Prostate gland (tissue), 2 donors: ENCODE results near the gene TNNI2. TPM values are rescaled to one million over a fixed set of nuclear protein-coding genes. Genes with fewer than 3 reads are reported as not detected.

Source experiments
- DNase-seq: peaks from one replicate; pipeline ENCODE4 v3.0.0-alpha.2; 2019; ENCODE audit warnings: low spot score
- H3K27ac ChIP-seq, 2 donors: fragments of 200-600 bp; sonication (generic); 2 replicates each; pipeline ENCODE4 v1.5.1; 2017 to 2019
- H3K27me3 ChIP-seq: fragments of 200-600 bp; sonication (generic); replicated peaks from 2 replicates; pipeline ENCODE4 v1.5.1; 2019; ENCODE audit not compliant: insufficient read depth
- H3K36me3 ChIP-seq, 2 donors: fragments of 200-600 bp; sonication (generic); 1 replicate in 1 of 2; 2 replicates in 1 of 2; pipeline versions ENCODE4 v1.5.1 to v1.8.1; 2017 to 2019
- H3K4me1 ChIP-seq: fragments of 200-600 bp; sonication (generic); replicated peaks from 2 replicates; pipeline ENCODE4 v1.5.1; 2019
- H3K4me3 ChIP-seq, 2 donors: fragments of 200-600 bp; sonication (generic); 2 replicates each; pipeline ENCODE4 v1.5.1; 2017 to 2019
- H3K9me3 ChIP-seq: fragments of 200-600 bp; sonication (generic); 2 replicates; pipeline ENCODE4 v1.5.1; 2017
- POLR2A ChIP-seq: fragments of 450-650 bp; IDR thresholded peaks from one replicate; pipeline ENCODE4 v1.6.1; 2016; ENCODE audit warnings: antibody characterized with exemption, mild to moderate bottlenecking
- POLR2AphosphoS5 ChIP-seq: sonication (generic); formaldehyde crosslinking; IDR thresholded peaks from one replicate; pipeline ENCODE4 v1.6.1; 2017; ENCODE audit warnings: antibody characterized with exemption
- WGBS: methylation state at CpG from one replicate; pipeline ENCODE4 v1.1.5; 2018; 5-methylcytosine and 5-hydroxymethylcytosine counted together
- intact Hi-C: fragments of 100-400 bp; cut with DNase I; formaldehyde crosslinking; loops from one replicate; pipeline ENCODE4 v1.14.2; 2022
- total RNA-seq, 2 donors: library from RNA; depleted of rRNA; stranded (reverse); fragments of >200 nt; gene quantifications; one replicate each; pipeline ENCODE4 v1.1.0, GENCODE V29; 2016
- TF ChIP-seq, protein P1 (sequence below), 4 experiments: fragments of 200-600 bp in 2 of 4; fragments of 450-650 bp in 2 of 4; sonication (generic) in 2 of 4; IDR thresholded peaks; 1 replicate in 3 of 4; 2 replicates in 1 of 4; pipeline ENCODE4 v1.5.1; 2016 to 2019; ENCODE audit warnings: antibody characterized with exemption in 4 of 4, mild to moderate bottlenecking in 2 of 4, moderate library complexity in 2 of 4

TNNI2 gene
- total RNA-seq, 2 donors from 2014 or later: 5.5 TPM; not detected in 1

DNA sequence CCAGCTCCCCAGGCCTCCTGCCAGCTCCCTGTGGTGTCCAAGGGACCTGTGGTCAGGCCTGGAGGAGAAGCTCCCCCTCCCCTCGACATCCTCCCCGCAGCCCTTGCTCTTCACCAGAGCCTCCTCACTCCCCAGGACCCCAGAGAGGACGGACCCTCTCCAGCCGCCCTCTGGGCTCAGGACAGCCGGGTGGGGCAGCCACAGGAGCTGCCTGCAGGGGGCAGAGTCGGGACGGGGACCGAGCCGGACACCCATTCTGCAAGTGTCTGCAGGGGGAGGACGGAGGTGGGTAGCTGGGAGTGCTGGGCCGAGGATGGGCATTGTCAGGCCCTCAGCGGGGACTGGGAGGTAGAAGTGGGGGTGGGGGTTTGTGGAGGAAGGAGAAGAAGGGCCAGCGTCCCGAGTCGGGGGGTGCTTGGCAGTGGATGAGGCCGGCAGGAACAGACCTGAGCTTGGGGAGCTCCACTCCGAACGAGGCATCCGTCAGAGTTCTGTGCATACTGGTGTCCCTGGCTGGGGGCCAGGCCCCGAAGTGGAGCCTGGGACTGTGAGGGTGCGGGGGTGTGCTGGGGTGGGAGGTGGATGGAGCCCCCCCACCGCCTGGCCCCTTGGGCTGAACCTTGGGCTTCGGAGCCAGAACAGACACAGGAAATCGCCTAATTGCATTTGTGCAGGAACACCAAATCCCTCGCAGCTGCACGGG is 37.7 kb downstream of the TNNI2 start:
- 44% methylated on average over 21 of the region's 26 CpGs for whole genome bisulfite sequencing
- Histone ChIP-seq H3K4me3 (no peak overlapping the region), H3K27ac (no peak overlapping the region), H3K4me1 (no peaks in the 10 kb centered on the region), H3K36me3 (no peaks in the 10 kb centered on the region), H3K27me3 (no peaks in the 10 kb centered on the region), H3K9me3 (no peaks in the 10 kb centered on the region)
- no peak for TF ChIP-seq POLR2AphosphoS5
- no peak for TF ChIP-seq POLR2A
- TF ChIP-seq, protein P1, sequence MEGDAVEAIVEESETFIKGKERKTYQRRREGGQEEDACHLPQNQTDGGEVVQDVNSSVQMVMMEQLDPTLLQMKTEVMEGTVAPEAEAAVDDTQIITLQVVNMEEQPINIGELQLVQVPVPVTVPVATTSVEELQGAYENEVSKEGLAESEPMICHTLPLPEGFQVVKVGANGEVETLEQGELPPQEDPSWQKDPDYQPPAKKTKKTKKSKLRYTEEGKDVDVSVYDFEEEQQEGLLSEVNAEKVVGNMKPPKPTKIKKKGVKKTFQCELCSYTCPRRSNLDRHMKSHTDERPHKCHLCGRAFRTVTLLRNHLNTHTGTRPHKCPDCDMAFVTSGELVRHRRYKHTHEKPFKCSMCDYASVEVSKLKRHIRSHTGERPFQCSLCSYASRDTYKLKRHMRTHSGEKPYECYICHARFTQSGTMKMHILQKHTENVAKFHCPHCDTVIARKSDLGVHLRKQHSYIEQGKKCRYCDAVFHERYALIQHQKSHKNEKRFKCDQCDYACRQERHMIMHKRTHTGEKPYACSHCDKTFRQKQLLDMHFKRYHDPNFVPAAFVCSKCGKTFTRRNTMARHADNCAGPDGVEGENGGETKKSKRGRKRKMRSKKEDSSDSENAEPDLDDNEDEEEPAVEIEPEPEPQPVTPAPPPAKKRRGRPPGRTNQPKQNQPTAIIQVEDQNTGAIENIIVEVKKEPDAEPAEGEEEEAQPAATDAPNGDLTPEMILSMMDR (IDR thresholded peaks at IDR 0.05): peak in 1 of 4 experiments; percentile 24
- no peak for DNase-seq
- intact Hi-C loops: no loop called here

DNA sequence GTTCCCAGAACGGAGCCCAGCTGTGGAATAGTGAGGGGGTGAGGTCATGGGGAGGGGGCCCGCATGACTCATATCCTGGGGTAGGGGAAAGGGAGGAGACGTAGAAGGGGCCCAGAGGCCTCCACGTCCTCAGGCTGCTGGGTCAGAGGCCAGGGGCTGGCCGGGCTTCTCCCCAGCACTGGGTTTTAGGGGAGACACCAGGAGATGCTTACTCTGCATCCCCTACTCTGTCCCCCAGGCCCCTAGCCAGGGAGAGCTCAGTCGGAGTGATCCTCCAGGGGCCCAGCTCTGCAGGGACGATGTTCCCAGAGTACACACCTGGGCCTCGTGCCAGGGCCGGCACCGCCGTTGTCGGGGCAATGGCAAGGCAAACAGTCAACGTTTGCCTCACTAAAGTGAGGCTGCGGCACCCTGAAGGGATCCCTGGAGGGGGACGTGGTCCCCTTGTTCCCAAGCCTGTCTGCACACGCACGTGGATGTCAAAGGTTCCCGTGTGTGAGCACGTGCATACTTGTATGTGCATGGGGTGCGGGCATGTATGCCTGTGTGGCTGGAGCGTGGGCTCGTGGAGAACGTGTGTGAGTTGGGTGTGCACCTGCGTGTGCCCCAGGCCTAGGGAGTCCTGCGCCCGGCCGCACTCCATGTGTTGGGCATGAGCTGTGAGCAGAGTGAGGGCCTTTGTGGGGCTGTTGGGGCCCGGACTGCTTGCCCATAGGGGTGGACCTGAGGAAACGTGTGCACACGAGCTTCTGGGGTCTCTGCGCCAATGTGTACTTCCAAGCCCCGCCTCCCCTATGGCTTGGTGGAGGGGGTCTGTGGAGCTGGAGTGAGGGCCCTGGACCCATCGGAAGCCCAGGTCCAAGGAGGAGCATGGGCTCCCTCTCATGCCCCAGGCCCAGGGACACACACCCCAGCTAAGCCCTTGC is 38.7 kb downstream of the TNNI2 start:
- Histone ChIP-seq H3K27ac (no peak overlapping the region), H3K27me3 (no peaks in the 10 kb centered on the region), H3K4me3 (no peak overlapping the region), H3K36me3 (no peaks in the 10 kb centered on the region), H3K4me1 (no peaks in the 10 kb centered on the region), H3K9me3 (no peaks in the 10 kb centered on the region)
- intact Hi-C loops: no loop called here
- TF ChIP-seq POLR2AphosphoS5: no peak
- TF ChIP-seq POLR2A: no peak
- TF ChIP-seq, protein P1 (IDR thresholded peaks at IDR 0.05): no peak
- DNase-seq: peak; percentile 33
- WGBS: 47% methylated on average over 32 of the region's 33 CpGs

DNA sequence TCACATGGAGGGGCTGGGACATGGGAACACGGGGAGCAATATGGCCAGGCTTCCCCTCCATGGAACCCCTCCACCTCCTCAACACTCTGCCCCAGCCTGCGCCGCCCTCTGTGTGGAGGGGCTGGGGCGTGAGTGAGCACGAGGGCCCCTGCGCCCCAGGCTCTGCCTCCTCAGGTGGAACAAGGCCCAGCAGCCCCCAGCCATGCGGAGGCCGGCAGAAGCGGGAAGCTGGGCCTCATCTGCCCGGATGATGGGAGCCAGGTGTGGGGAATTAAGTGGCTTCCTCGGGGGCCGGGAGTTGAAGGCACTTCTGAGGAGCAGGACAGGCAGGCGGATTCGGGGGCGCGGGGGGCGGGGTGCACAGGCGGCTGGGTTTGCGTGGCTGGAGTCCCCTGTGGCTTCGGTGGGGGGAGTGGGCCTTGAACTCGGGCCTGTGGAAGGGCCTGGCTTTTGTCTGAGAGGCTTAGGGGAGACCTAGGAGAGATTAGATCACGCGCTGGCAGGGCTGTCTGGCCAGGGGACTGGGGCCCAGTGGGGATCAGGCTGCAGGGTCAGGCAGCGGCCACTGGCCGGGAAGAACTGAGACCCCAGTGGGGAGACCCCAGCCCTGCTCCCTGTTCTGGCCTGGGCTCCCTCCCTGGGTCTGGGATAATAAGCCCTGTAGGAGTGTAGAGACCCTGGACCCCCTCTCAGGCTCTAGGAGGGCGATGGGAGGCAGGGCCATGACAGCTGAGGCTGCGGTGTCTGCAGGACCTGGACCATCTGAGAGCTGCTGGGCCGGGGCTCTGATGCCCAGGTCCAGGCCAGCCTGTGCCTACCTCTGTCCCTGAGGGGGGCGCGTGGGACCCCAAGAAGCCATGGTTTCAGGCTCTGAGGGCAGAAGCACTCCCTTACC is 39.6 kb downstream of the TNNI2 start:
- Histone ChIP-seq H3K4me1 (no peaks in the 10 kb centered on the region), H3K36me3 (no peaks in the 10 kb centered on the region), H3K9me3 (no peaks in the 10 kb centered on the region), H3K27ac (no peak overlapping the region), H3K27me3 (no peaks in the 10 kb centered on the region), H3K4me3 (no peak overlapping the region)
- DNase-seq: no peak
- 88% methylated on average over 30 of the region's 30 CpGs for WGBS
- TF ChIP-seq POLR2AphosphoS5 (no peak), POLR2A (no peak)
- TF ChIP-seq, protein P1 (IDR thresholded peaks at IDR 0.05): no peak
- intact Hi-C loops: no loop called here

DNA sequence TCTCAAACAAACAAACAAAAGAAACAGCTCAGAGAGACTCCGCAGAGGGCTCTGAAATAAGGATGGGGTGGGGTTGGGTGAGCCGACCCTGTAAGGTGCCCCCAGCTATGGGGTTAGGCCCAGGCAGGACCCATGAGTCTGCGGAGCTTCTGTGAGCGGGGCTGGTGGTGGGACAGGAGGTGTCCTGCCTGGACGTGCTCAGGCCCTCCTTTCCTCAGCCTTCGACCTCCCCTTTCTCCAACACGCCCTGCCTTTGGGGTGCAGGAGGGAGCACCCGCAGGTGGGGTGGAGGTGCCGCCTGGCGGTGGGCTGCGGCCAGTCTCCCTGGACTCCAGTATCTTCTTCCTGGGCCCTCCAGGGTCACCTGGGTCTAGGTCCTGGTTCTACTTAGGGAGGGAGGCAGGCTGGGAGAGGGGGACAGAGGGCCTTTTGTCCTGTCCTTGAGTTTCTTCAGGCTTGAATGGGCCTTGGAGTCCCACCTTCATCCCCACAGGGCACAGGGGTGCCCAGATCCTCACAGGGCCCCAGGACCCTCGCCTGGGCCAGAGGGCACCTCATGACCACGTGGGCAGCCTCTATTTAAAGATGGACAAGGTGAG is 40.7 kb downstream of the TNNI2 start:
- 85% methylated on average over 13 of the region's 13 CpGs for WGBS
- DNase-seq: no peak
- Histone ChIP-seq H3K9me3 (no peaks in the 10 kb centered on the region), H3K4me3 (no peak overlapping the region), H3K27ac (no peak overlapping the region), H3K36me3 (no peaks in the 10 kb centered on the region), H3K4me1 (no peaks in the 10 kb centered on the region), H3K27me3 (no peaks in the 10 kb centered on the region)
- intact Hi-C loops: no loop called here
- TF ChIP-seq POLR2AphosphoS5 (no peak), POLR2A (no peak)
- TF ChIP-seq, protein P1 (IDR thresholded peaks at IDR 0.05): no peak
